Activated CD8-positive, alpha-beta T cell treated with anti-CD3 and anti-CD28 coated beads, Interleukin-2, amount 10 ng/mL, durations not matched to agents 7 days and 5 days (primary cell): ENCODE data around the gene KAZN. TPM values are rescaled to one million over a fixed set of nuclear protein-coding genes. Genes with fewer than 3 reads are reported as not detected.

Source experiments
- ATAC-seq: fragments of 150-1000 bp; cut with Tn5 transposase; one replicate; pipeline ENCODE4 v1.10.0; 2021; ENCODE audit warnings: moderate library complexity
- CTCF ChIA-PET: fragments of 350-600 bp; sonication (Branson Sonifier 250); formaldehyde crosslinking; loops from one replicate; lab custom pipeline; 2021; ENCODE audit warnings: antibody characterized with exemption; lab: Charles Lee
- POLR2A ChIA-PET: fragments of 350-600 bp; sonication (Branson Sonifier 250); formaldehyde crosslinking; loops from one replicate; lab custom pipeline; 2021; ENCODE audit warnings: antibody characterized with exemption; lab: Charles Lee
- DNase-seq: peaks from one replicate; pipeline ENCODE4 v3.0.0-alpha.2; 2020
- H3K27ac Mint-ChIP-seq: one replicate; pipeline ENCODE4 v1.8.0; 2021; ENCODE audit warnings: mild to moderate bottlenecking, mixed read lengths
- H3K27me3 Mint-ChIP-seq: one replicate; pipeline ENCODE4 v1.8.0; 2021; ENCODE audit warnings: low read depth, mixed read lengths
- H3K36me3 Mint-ChIP-seq: one replicate; pipeline ENCODE4 v1.8.0; 2021; ENCODE audit warnings: low read depth, mixed read lengths
- H3K4me1 Mint-ChIP-seq: one replicate; pipeline ENCODE4 v1.8.0; 2021; ENCODE audit warnings: low read depth, mixed read lengths
- H3K4me3 Mint-ChIP-seq: one replicate; pipeline ENCODE4 v1.8.0; 2021; ENCODE audit warnings: mild to moderate bottlenecking, mixed read lengths
- H3K9me3 Mint-ChIP-seq: one replicate; pipeline ENCODE4 v1.8.0; 2022; ENCODE audit warnings: mixed read lengths; ENCODE audit not compliant: insufficient read depth
- total RNA-seq, 2 experiments: library from RNA; stranded (reverse); gene quantifications; one replicate each; pipeline ENCODE4 v1.2.3, GENCODE V29; 2021

The KAZN gene
- total RNA-seq, 2 experiments from 2014 or later = 1.1 to 1.7 TPM

DNA sequence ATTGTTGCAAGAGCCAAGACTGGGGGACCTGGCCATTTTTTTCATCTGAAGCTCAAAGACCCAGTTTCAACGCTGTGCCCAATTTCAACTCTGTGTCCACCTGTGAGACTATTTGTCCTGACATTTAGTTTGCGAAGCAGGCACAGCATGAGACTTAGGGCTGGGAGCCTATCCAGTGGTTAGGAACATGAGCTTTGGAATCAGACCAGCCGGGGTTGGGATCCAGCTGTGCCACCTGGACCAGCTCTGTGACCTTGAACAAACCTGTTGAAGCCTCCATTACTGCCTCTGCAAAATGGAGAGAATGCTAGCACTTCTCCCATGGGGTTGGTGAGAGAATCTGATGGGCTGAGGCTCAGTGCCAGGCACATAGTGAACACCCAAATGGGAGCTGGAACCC is 348.9 kb downstream of the KAZN start:
- Mint-ChIP-seq H3K36me3 (no peaks in the 10 kb centered on the region), H3K27ac (no peak overlapping the region)

DNA sequence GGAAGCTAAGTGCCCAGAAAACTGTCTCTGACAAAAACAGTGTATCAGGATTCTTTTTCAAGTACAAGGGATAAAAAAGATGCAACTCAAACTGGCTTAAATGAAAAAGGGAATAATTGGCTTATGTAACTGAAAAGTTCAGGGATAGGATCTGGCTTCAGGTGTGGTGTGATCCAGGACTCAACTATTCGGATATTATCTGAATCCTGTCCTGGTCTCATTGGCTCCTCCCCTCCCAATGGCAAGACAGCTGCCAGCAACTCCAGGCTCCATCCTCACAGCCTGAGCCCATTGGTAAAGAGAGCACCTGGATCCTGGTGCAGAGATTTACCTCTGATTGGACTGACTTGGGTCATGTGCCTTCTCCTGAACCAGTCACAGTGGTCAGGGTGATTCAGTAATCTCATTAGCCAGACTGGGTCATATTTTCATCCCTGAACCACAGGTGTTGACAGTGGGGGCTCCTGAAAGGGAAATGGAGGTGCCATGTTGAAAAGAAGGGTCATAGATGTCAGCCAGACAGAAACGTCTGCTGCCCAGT is 349.7 kb downstream of the KAZN start:
- no peak for ATAC-seq
- Mint-ChIP-seq H3K4me3 (no peak overlapping the region), H3K27me3 (no peaks in the 10 kb centered on the region), H3K9me3 (no peaks in the 10 kb centered on the region), H3K36me3 (no peaks in the 10 kb centered on the region), H3K27ac (no peak overlapping the region), H3K4me1 (no peaks in the 10 kb centered on the region)
- ChIA-PET CTCF (no interaction called here), POLR2A (no interaction called here)
- no peak for DNase-seq

More for the DNA sequence above, 348.9 kb downstream of the KAZN start:
- no peaks in the 10 kb centered on the region for H3K27me3 Mint-ChIP-seq
- H3K4me1 Mint-ChIP-seq = no peaks in the 10 kb centered on the region
- CTCF ChIA-PET = no interaction called here
- DNase-seq = no peak
- H3K9me3 Mint-ChIP-seq = no peaks in the 10 kb centered on the region
- POLR2A ChIA-PET = no interaction called here
- ATAC-seq = no peak
- no peak overlapping the region for H3K4me3 Mint-ChIP-seq

GRCh38 chr1:14949270-14949835 is 350.9 kb downstream of the KAZN start:
- no peaks in the 10 kb centered on the region for H3K36me3 Mint-ChIP-seq
- ChIA-PET POLR2A (no interaction called here), CTCF (no interaction called here)
- no peaks in the 10 kb centered on the region for H3K9me3 Mint-ChIP-seq
- no peak overlapping the region for H3K27ac Mint-ChIP-seq
- DNase-seq (no peak), ATAC-seq (no peak)
- no peaks in the 10 kb centered on the region for H3K4me1 Mint-ChIP-seq
- H3K4me3 Mint-ChIP-seq = no peak overlapping the region
- H3K27me3 Mint-ChIP-seq = no peaks in the 10 kb centered on the region

DNA sequence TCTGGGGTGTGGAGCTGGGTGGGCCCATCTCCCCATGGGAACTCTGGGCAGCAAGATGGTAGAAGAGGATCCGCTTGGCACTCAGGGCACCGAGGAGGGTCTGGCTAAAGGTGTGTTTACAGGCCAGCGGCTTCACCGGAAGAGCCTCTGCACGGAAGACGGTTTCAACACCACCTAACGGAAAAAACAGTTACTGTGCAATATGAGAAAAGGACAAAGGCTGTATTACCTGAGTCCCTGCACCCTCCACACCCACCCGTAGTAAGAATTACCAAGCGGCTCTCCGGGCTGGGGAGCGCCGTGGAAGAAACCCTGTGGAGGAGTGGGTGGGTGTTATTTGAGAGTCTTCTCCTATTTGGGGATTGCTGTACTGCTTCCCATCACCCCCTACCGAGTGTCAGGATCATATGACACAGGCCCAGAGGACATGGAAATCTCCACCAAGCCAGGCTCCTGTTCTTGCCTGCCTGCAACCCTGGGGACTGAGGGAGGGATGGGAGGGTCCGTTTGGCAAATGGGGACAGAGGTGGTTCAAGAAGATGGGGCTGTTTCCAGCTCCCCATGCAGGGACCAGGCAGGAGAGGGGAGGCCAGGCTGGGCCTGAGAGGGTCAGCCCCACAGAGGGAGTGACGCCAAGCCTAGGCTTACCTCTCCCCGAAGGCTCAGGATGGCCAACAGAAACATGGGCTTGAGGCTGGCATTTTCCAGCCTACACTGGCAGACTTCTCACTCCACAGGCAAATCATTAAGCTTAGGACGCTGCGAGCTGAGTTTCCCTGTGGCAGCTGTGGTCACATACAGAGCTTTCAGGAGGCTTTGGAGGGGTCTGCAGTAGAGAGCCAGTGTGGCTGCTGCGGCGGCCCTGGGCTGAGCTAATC is 351.6 kb downstream of the KAZN start:
- DNase-seq (no peak), ATAC-seq (no peak)
- ChIA-PET CTCF (no interaction called here), POLR2A (no interaction called here)
- H3K4me3 Mint-ChIP-seq = no peak overlapping the region
- no peak overlapping the region for H3K27ac Mint-ChIP-seq
- H3K36me3 Mint-ChIP-seq = no peaks in the 10 kb centered on the region
- no peaks in the 10 kb centered on the region for H3K27me3 Mint-ChIP-seq
- no peaks in the 10 kb centered on the region for H3K4me1 Mint-ChIP-seq
- no peaks in the 10 kb centered on the region for H3K9me3 Mint-ChIP-seq

DNA sequence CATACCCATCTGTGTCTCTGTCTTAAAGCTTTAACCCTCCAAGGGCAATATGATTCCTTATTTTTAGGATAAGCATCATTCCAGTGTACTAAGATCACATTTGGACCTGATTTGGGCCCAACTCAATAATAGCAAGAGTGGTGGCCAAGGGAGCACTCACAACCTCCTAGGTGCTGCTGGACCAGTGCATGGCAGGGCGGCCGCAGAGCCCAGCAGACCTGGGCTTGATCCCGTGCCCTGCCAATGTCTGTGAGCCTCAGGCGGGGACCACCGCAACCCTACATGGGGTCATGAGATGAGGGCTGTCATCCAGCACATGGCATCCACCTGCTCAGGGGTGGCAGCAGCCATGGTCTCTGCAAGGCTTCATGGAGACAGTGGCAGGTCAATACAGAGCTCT is 353.3 kb downstream of the KAZN start:
- Mint-ChIP-seq H3K4me1 (no peaks in the 10 kb centered on the region), H3K4me3 (no peak overlapping the region), H3K27me3 (no peaks in the 10 kb centered on the region), H3K36me3 (no peaks in the 10 kb centered on the region), H3K27ac (no peak overlapping the region), H3K9me3 (no peaks in the 10 kb centered on the region)
- POLR2A ChIA-PET = interaction anchor here (0.6 kb wide), 1 partner anchor 35 kb away, joined by 3 read pairs; no protein-coding TSS in a partner anchor
- DNase-seq = no peak
- ATAC-seq = no peak
- CTCF ChIA-PET = no interaction called here

- CTCF ChIA-PET = no interaction called here
- H3K4me1 Mint-ChIP-seq = no peaks in the 10 kb centered on the region
These were observed 354.3 kb downstream of the KAZN start for GRCh38 chr1:14952626-14953314.

GRCh38 chr1:14954210-14954609 is 355.7 kb downstream of the KAZN start:
- H3K9me3 Mint-ChIP-seq = no peaks in the 10 kb centered on the region
- DNase-seq (no peak), ATAC-seq (no peak)
- no peak overlapping the region for H3K27ac Mint-ChIP-seq
- ChIA-PET CTCF (no interaction called here), POLR2A (no interaction called here)
- no peak overlapping the region for H3K4me3 Mint-ChIP-seq
- no peaks in the 10 kb centered on the region for H3K27me3 Mint-ChIP-seq
- no peaks in the 10 kb centered on the region for H3K4me1 Mint-ChIP-seq
- no peaks in the 10 kb centered on the region for H3K36me3 Mint-ChIP-seq

More at GRCh38 chr1:14952626-14953314, 354.3 kb downstream of the KAZN start:
- no peaks in the 10 kb centered on the region for H3K36me3 Mint-ChIP-seq
- no peak for ATAC-seq
- H3K9me3 Mint-ChIP-seq = no peaks in the 10 kb centered on the region
- H3K27me3 Mint-ChIP-seq = no peaks in the 10 kb centered on the region
- no peak overlapping the region for H3K27ac Mint-ChIP-seq
- DNase-seq = no peak
- no peak overlapping the region for H3K4me3 Mint-ChIP-seq
- POLR2A ChIA-PET = interaction anchor here (0.6 kb wide), 1 partner anchor 36 kb away, joined by 3 read pairs; no protein-coding TSS in a partner anchor

DNA sequence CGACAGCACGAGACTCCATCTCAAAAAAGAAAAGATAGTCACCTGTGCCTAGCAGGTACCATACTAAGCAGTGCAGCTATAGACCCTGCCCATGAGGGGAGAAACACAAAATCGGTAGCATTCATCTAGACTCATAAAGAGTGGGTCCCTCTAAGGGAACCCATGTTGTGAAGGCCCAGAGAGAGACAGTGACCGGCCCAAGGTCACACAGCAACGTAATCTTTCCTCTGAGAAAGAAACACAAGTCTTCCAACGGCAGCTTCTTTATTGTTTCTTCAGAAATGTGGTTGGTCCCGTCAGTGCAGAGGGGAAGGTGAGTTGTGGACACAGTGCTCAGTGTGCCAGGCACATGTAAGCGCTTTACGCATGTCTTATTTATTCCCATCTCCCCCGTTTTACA is 356.4 kb downstream of the KAZN start:
- ATAC-seq (no peak), DNase-seq (no peak)
- H3K27me3 Mint-ChIP-seq = no peaks in the 10 kb centered on the region
- no peaks in the 10 kb centered on the region for H3K9me3 Mint-ChIP-seq
- no peak overlapping the region for H3K4me3 Mint-ChIP-seq
- H3K27ac Mint-ChIP-seq = peak overlapping the region; percentile 9
- H3K36me3 Mint-ChIP-seq = no peaks in the 10 kb centered on the region
- ChIA-PET CTCF (no interaction called here), POLR2A (no interaction called here)
- H3K4me1 Mint-ChIP-seq = no peaks in the 10 kb centered on the region

GRCh38 chr1:14955402-14955801 is 356.9 kb downstream of the KAZN start:
- no peak for ATAC-seq
- no peak overlapping the region for H3K4me3 Mint-ChIP-seq
- POLR2A ChIA-PET = no interaction called here
- no peaks in the 10 kb centered on the region for H3K27me3 Mint-ChIP-seq
- H3K4me1 Mint-ChIP-seq = no peaks in the 10 kb centered on the region
- no peaks in the 10 kb centered on the region for H3K9me3 Mint-ChIP-seq
- no peaks in the 10 kb centered on the region for H3K36me3 Mint-ChIP-seq
- DNase-seq = no peak
- CTCF ChIA-PET = no interaction called here
- H3K27ac Mint-ChIP-seq = no peak overlapping the region

- Mint-ChIP-seq H3K4me3 (no peak overlapping the region), H3K36me3 (no peaks in the 10 kb centered on the region), H3K4me1 (no peaks in the 10 kb centered on the region), H3K9me3 (no peaks in the 10 kb centered on the region), H3K27ac (no peak overlapping the region), H3K27me3 (no peaks in the 10 kb centered on the region)
- ATAC-seq (no peak), DNase-seq (no peak)
- CTCF ChIA-PET = no interaction called here
- POLR2A ChIA-PET = no interaction called here
These were observed 357.5 kb downstream of the KAZN start for GRCh38 chr1:14955976-14956375.

DNA sequence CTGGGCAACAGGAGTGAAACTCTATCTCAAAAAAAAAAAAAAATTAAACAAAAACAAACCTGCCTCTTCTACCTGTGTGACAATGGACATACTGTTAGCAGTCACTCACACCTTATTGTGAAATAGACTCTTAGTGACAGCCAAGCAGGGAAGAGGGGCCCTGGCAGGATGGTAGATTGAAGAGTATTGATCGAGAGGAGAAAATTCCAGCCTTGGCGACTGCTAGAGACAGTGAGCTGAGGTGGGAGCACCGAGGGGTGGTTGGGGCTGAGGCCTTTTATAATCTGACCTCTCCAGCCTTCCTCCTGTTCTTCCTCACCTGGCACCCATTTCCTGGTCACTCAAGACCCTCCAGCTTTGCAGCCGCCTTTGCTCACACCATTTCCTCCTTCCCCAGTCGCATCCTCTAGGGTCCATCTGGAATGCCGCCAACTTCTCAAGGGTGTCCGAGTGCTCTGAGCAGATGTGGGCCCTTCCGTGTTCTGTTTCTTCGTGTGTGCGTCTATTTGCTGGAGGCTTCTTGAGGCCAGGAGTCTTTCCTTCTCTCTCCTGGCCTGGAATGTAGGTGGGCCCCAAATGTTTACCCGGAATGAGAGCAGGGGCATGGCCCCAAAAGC is 358.2 kb downstream of the KAZN start:
- Mint-ChIP-seq H3K27me3 (no peaks in the 10 kb centered on the region), H3K27ac (no peak overlapping the region), H3K36me3 (no peaks in the 10 kb centered on the region), H3K9me3 (no peaks in the 10 kb centered on the region), H3K4me1 (no peaks in the 10 kb centered on the region), H3K4me3 (no peak overlapping the region)
- ATAC-seq = no peak
- CTCF ChIA-PET = no interaction called here
- POLR2A ChIA-PET = no interaction called here
- DNase-seq = no peak
